GM12892 (cell line): ENCODE results near the gene LDLRAD4.

Source experiments
- POLR2A ChIP-seq: IDR thresholded peaks from 2 replicates; pipeline ENCODE4 v1.6.1; 2011; ENCODE audit warnings: low read depth, low read length, control low read depth
- POLR2AphosphoS5 ChIP-seq: IDR thresholded peaks from 2 replicates; pipeline ENCODE4 v1.6.1; 2011; ENCODE audit warnings: low read depth, low read length, control low read depth
- TAF1 ChIP-seq: IDR thresholded peaks from 2 replicates; pipeline ENCODE4 v1.6.1; 2011; ENCODE audit warnings: low read depth, mild to moderate bottlenecking, control low read depth, low read length, borderline replicate concordance

DNA sequence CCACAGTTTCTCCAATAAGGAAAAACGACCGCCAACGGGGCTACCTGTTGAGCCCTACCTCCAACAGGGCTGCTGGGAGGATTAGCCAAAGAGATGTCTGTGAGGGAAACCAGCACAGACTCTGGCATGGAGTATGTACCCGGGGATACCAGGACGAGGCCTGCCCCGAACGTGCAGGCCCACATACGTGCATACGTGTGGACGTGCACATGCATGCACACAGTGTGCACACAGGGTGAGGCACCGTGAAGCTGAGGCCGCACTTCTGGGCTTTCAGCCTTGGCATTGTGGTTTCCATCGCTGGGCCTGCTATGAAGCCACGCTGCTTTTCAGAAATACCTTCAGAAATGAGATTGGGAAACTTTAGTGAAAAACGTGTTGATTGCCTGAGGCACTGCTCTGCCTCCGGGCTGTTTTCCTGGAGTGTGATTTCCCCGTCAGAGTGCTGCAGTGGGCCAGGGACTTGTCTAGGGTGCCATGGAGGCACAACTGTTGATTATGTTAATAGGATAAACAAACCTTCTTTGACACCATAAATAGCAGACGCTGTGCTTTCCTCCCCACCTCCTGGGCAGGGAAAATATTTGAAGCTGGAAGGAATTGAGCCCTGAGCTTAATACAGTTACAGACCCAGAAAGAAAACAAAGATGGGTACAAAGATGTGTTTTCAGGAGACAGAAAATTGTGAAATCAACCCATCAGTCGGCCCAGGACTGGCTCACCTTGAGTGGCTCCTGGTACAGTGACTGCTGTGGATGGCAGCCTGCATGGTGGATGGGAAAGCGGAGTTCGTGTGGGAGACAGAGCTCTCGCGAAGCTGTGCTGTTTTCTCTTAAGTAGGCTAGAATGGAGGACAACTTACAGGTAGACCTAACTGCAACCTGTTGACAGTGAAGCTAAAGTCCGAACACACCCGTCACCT lies 325.5 kb downstream of the LDLRAD4 start:
- TF ChIP-seq TAF1, result no peak
- no peak for TF ChIP-seq POLR2AphosphoS5
- TF ChIP-seq POLR2A, result no peak
